HG03097 (cell line): ENCODE data around the gene CSNK1G2.

Experiments
- ATAC-seq: cut with Tn5 transposase; IDR thresholded peaks from one replicate; pipeline ENCODE4 v1.9.1; 2021; ENCODE audit not compliant: unreplicated experiment, low FRiP score

Gene CSNK1G2

GRCh38 chr19:1943661-1944087, 2.7 kb downstream of the CSNK1G2 start:
- no peak for ATAC-seq

DNA sequence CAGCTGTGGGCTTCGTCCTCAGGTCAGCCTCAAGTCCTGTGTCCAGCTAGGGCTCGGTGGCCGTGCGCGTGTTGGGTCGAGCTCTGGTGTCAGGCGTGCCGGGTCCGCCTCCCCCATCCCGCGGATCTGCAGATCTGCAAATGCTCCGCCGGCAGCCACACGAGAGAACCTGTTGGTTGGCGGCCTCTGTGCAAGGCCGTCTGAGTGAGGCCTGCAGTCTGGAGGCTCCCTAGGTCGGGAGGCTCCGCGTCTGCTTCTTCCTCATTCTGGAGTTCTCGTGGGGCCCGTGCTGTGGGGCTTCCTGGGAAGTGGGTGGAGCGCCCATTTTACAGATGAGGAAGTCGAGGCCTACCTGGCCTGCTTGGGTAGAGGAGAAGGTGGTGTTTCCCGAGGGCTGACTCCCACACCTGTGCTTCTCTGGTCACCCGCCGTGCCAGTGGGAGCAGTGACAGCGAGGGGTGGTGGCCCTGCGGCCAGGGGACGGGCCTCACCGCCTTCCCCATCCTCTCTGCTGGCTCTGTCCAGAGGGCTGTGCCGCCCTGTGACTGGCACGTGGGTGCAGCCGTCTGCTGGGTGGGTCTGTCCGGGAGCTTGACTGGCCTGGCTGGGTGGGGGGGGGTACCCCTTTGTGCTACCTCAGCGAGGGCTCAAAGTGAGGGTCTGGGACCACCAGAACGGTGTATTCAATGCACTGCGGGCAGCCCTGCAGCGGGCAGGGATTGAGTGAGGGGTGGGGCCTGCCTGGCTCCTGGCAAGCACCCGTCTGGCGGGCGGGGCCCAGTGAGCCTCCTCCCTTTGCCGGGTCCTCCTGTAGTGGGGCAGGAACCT, 3.3 kb downstream of the CSNK1G2 start:
- ATAC-seq: no peak

- no peak for ATAC-seq
Observed at GRCh38 chr19:1944916-1945561, 4.1 kb downstream of the CSNK1G2 start.

GRCh38 chr19:1945899-1946298, 4.9 kb downstream of the CSNK1G2 start:
- ATAC-seq: no peak

- no peak for ATAC-seq
Observed at GRCh38 chr19:1947651-1948209, 6.8 kb downstream of the CSNK1G2 start.

DNA sequence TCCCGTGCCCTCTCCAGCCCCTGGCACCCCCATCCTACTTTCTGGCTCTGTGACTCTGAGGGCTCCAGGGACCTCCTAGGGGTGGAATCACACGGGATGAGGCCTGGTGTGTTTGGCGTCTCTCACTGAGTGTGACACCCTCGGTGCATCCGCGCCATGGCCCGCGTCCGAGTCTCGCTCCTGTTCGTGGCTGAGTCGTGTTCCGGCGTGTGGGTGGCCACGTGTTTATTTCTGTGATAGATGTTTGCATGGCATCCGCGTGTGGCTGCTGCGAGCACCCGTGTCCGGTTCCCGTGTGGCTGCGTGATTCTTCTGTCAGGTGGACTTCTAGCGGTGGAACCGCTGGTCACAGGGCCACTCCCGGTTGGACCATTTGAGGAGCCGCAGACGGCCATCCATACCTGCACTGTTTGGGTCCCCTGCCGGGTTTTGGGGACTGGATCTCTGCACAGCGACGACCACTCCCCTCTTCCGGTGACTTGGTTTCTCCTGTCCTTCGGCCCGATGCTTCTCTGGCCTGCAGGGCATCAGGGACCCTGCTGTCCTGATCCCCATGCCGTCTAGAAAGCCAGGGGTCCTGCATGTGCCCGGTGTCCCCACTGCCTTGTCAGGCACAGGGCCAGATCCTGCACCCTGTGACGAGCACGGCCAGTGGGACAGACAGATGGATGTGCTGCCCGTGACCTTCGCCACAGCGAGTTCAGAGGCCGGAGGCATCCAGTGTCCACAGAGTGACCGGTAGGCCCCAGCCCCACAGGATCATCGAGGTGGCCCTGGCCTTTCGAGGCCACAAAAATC, 8.5 kb downstream of the CSNK1G2 start:
- no peak for ATAC-seq

DNA sequence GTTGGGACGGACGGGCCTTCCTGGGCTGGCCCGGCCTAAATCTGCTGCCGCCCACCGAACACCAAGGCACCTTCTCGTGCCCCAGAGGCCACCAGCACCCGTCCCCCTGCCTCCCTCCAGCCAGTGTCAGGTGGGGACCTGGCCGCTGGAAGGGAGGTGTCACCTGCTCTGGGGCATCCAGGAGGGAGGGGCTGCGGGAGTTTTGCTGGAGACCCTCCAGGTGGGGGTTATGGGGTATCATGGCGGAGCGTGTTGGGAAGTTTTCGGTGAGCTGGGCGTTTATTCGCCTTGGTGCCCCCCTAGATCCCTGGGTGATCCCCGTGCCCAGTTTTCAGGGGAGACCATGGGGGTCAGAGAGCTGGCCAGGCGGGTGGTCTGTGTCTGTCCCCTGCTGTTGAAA, 9.7 kb downstream of the CSNK1G2 start:
- no peak for ATAC-seq

DNA sequence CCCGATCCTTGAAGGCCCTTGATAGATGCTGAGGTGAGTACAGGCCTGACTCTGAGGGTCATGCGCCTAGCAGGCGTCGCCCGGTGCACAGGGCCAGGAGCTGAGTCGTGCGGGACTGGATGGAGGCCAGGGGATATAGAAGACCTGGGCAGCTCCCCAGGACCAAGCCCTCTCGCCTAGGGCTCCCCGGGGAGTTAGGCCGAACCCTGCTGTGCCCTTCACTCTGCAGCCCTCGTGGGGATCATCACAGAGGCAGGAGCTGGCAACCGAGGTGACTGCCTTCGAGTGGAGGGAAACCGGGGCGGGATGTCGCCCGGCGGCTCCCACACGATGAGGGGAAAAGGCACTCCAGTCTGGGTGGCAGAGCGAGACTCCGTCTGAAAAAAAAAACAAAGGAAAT, 11.7 kb downstream of the CSNK1G2 start:
- ATAC-seq: no peak

GRCh38 chr19:1953037-1953436, 12.1 kb downstream of the CSNK1G2 start:
- no peak for ATAC-seq

GRCh38 chr19:1953441-1954094, 12.6 kb downstream of the CSNK1G2 start:
- ATAC-seq: no peak

DNA sequence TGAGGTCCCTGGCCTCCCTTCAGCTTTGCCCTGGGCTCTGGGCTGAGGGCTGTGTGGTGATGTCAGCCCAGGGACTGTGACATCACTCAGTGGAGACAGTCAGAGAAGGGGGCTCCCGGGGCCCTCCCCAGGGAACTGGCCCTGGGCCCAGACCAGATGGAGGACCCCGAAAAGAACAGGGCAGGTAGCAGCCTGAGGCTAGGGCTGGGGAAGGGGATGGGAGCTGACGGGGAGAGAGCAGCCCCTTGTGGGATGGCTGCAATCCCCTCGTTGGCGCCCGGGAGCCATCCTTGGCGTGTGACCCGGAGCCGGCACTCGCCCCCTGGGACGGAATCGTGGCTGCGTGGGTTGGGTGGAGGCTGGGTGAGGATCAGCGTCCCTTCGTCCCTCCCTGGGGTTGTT, 13.6 kb downstream of the CSNK1G2 start:
- no peak for ATAC-seq

- no peak for ATAC-seq
Observed at GRCh38 chr19:1955171-1956121, 14.5 kb downstream of the CSNK1G2 start.

GRCh38 chr19:1956122-1956494, 15.1 kb downstream of the CSNK1G2 start:
- no peak for ATAC-seq

DNA sequence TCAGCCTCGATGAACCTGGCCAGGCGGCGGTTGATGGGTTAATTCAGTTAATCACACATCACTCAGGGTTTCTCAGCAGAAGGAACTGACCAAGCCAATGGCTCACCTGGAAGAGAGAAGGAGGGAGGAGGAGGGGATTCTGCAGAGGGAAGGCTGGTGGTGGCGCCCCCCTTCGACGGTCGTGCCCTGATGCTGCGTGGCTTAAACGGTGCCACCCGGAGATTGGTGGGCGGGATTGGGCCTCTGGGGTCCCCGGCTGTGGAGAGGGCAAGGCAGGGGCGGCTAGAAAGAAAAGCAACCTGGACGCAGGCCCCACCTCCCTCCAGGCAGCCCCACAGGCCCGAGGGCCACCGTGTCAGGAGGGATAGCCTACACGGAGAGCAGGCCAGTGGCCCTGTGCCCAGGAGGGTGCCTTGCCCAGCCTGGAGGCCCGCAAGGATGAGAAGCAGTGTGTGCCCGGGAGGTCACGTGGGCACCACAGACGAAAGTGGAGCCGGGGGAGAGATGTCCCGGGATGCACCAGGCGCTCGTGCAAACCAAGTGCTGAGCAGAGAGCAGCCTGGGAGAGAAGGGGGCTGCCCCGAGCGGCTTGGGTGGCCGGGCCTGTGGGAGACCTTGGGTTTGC, 16.0 kb downstream of the CSNK1G2 start:
- ATAC-seq: no peak

GRCh38 chr19:1957562-1958248, 16.7 kb downstream of the CSNK1G2 start:
- no peak for ATAC-seq

- ATAC-seq: no peak
Observed at GRCh38 chr19:1959928-1960589, 19.1 kb downstream of the CSNK1G2 start.

GRCh38 chr19:1961000-1961883, 20.3 kb downstream of the CSNK1G2 start:
- no peak for ATAC-seq
